ENCODE measurements around the gene AP1M2.
"Not testable (repeated sequence)": the region's sequence is repeated elsewhere in the genome, so short reads cannot be mapped to it uniquely, and the experiment has no call there.

AP1M2 gene

GRCh38 chr19:10600149-10600548, 13.0 kb upstream of the AP1M2 start:
- DNase-seq, result no peak

- DNase-seq, result no peak
Observed at GRCh38 chr19:10593820-10594637, 6.9 kb upstream of the AP1M2 start.

DNA sequence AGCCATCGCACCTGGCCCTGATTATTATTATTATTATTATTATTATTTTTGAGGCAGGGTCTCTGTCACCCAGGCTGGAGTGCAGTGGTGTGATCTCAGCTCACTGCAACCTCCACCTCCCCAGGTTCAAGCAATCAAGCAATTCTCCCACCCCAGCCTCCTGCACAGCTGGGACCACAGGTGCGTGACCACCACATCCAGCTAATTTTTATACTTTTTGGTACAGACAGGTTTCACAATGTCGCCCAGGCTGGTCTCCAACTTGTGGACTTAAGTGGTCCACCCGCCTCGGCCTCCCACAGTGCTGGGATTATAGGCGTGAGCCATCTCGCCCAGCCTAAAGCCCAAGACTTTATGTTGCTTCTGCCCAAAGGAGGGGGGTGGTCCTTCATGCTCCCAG, 6.0 kb upstream of the AP1M2 start:
- no peak for DNase-seq

DNA sequence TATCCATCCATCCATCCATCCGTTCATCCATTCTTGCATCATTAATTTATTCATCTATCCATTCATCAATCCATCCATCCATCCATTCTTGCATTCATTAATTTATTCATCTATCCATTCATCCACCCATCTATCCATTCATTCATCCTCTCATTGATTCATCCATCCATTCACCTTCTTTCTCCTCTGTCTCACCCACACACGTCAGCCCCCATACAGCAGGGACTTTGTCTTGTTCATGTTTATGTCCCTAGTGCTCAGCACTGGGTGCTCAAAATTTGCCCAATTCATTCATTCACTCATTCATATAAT, 683 bp upstream of the AP1M2 start:
- no peak for DNase-seq

- DNase-seq, result no peak
Observed at GRCh38 chr19:10586396-10586795, 716 bp downstream of the AP1M2 start.

GRCh38 chr19:10583036-10583776, 3.9 kb downstream of the AP1M2 start:
- DNase-seq, result no peak

DNA sequence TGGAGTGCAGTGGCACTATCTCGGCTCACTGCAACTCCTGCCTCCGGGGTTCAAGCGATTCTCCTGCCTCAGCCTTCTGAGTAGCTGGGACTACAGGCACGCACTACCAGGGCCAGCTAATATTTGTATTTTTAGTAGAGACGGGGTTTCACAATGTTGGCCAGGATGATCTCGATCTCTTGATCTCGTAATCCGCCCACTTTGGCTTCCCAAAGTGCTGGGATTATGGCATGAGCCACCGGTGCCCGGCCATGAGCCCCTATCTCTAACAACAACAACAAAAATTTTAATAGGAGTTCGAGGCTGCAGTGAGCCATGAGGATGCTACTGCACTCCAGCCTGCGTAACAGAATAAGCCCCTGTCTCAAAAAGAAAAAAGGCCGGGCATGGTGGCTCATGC, 5.0 kb downstream of the AP1M2 start:
- DNase-seq, result no peak

DNA sequence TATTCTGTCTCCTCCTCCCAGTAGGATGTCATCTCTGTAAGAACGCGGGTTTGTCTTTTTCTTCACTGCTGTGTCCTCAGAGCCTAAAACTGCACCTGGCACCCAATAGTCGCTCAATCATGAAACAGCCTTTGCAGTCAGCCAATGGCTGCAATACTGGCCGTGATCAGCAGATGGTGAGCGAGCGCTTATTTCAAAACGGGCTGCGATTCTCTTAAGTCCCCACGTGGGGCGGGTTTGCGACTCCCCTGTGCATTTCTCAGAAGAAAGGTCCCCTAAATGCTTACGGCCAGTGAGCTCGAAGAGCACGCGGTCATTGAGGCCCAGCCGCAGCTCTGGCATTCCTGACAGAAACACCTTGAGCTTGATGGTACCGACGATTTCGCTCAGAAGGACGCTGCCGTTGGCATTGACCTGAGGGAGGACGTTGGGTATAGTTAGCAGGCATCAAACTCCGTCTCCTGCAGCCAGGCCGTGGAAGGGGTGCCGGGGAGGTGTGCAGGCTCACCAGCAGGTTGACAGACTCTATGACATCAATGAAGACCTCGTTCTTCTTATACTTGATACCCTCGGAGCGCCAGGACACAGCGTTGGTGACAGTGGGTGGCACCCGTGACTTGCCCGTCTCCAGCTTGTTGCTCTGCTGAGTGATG, 6.0 kb downstream of the AP1M2 start:
- peak; percentile 92 for DNase-seq

DNA sequence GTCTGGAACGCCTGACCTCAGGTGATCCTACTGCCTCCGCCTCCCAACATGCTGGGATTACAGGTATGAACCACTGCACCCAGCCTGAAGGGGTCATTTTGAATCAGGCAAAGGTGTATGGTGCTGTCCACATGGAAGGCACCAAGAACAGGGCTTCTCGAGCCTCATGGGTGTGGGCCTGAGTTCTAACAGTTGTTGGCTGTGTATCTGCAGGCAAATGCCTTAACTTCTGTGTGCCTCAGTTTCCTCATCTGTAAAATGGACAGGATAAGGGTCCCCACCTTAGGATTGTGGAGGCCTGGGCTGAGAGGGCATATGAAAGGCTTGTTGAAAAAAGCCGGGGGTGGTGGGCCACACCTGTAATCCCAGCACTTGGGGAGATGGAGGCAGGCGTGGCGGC, 9.2 kb downstream of the AP1M2 start:
- no peak for DNase-seq

DNA sequence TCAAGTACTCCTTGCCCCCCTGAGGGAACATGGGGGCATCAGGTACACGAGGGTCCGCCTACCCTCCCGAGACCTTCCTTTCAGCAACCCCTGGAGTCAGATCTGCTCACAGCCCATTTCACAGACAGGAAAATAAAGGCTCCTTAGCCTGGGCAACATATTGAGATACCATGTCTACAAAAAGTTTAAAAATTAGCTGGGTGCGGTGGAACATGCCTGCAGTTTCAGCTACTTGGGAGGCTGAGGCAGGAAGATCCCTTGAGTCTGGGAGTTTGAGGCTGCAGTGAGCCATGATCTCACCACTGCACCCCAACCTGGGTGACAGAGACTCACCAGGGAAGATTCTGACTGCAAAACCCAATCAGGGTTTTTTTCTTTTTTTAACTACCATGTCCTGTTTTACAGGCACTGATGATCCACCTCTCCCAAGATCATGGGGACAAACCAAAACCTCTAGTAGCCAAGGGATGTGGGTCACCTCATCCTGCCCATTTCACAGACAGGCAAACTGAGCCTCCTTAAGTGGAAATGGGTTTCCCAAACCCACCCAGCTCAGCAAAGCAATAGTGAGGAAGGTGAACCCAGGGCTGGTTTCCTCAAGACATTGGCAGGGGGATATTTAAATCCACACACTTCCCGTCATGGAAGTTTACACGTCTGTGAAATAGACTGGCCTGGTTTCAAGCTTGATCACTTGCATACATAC, 11.9 kb downstream of the AP1M2 start:
- no peak for DNase-seq

DNA sequence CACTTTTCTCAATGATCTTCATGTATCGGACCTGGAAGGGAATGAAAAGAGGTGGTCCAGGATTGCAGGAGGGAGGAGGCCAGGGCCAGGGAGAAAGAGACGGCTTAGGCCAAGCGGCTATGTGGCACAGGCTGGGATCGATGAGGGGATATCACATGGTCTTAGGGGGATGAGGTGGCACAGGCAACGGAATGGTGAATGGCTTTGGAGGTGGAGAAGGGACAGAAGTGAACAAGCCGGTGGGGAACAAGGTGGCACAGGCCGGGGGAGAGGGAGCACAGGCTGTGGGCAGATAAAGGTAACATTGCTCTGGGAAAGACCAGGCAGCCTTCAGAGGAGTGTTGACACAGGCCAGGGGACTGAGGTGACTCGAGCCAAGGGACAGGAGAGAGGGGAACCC, 12.7 kb downstream of the AP1M2 start:
- no peak for DNase-seq

GRCh38 chr19:10573793-10574192, 13.3 kb downstream of the AP1M2 start:
- not testable (repeated sequence) for DNase-seq

- DNase-seq, result peak; percentile 99
Observed at GRCh38 chr19:10568826-10569651, 18.1 kb downstream of the AP1M2 start, which contains the start of gene CDKN2D. Gene CDKN2D, minus strand, starts transcription at chr19:10568979. Its CDS starts 326 bp downstream, at chr19:10568653.

DNA sequence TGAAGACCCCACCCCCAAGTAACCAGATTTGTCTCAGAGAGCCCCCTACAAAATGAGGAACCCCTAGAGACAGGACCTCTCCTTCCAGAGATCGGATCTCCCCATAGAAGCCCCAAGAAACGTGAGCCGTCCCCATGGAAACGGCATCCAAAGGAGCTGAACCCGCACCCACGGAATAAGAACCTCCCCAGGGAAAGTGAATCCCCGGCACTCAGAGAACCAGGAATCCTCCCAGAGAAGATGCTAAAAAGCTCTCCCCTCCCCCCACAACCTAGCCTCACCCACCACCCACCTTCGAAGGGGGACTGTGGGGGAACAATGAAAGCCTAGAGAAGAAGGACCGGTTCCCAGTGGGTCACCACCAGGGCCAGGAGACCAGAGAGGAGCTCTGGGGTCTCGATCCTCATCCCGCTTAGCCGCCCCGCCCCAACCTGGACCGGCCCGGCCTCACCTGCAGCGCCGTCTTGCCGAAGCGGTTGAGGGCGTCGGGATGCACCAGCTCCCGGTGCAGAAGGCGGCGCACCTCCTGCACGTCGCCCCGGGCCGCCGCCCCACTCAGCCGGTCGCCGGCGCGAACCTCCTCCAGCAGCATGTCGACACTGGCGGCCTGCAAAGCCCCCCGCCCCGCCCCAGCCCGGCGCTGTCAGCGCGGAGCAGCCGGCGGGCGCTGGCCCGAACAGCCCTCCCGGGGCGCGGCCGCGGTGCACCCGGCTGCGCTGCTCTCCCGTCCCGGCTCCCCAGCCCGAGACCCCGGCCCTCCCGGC, 18.9 kb downstream of the AP1M2 start:
- peak; percentile 18 for DNase-seq

GRCh38 chr19:10567656-10568055, 19.5 kb downstream of the AP1M2 start:
- no peak for DNase-seq

- no peak for DNase-seq
Observed at GRCh38 chr19:10566658-10567410, 20.3 kb downstream of the AP1M2 start.

GRCh38 chr19:10566408-10566657, 20.8 kb downstream of the AP1M2 start:
- DNase-seq, result no peak

DNA sequence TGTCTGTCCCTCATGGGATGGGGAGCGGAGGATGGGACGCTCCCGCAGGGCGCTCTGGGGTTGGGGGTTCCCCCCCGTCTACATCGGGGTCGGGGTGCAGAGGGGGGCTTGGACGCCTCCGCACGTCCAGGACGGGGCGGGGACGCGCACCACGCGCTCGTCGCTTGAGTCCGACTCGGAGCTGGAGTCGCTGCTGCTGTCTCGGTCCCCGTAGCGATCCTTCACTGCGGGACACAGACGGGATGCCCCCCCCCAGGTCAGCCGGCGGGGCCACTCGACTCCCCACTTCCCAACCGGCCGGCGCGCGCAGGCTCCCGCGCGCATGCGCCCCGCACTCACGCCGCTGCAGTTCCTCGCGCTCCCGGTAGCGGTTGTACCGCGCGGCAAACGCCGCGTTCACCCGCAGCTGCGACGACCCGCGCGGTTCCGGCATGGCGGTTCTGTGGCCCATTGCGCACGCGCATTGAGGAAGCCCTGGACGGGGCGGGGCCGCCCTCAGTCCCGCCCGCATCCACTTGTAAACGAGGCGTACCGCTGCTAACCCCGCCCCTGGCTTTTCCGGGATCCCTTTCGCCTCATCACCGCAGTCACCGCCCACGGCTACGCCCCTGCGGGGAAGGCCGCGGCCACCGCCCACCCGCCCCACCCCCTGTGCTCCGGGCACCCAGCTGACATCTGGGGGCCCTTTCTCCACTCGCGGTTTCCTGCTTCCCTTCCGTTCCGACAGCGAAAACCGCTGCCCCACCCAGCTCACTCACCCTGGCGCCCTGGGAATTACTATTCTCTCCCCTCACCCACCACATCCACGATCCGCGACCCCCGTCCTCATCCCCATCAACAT, 21.3 kb downstream of the AP1M2 start, which contains the start of gene KRI1:
KRI1 (minus strand) TSS at position 444 of the 841 bp plus-strand sequence; CDS start at position 433, 11 bp downstream.
- DNase-seq, result peak; percentile 94

- DNase-seq, result peak; percentile 71
Observed at GRCh38 chr19:10565028-10565566, 22.0 kb downstream of the AP1M2 start.

DNA sequence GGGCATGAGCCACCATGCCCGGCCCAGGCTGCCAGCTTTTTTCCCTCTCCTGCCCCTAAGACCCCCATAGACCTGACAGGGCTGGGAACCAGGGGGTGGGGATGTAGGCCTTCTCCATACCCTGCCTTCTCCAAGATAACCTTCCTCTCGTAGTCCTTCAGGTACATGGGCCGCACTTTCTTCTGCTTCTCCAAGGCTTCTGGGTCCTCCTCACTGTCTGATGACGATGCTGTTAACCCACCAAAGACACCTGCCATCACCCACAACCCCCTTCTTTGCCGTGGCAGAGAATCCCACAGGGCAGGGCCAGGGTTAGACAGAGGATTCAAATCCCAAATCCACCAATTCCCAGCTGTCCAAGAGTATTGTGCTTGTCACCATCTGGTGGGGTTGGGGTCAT, 24.5 kb downstream of the AP1M2 start:
- no peak for DNase-seq
